Natural killer cell (primary cell): ENCODE results near the gene FTSJ1. TPM values are rescaled to one million over a fixed set of nuclear protein-coding genes. Genes with fewer than 3 reads are reported as not detected.

Experiments used
- ATAC-seq, 3 donors: fragments of 150-1000 bp in 2 of 3; fragments of 200-7000 bp in 1 of 3; cut with Tn5 transposase; 1 replicate in 1 of 3; 2 replicates in 2 of 3; pipeline ENCODE4 v1.10.0; 2021; ENCODE audit warnings: mild to moderate bottlenecking in 2 of 3, moderate library complexity in 2 of 3
- DNase-seq, 2 donors: peaks; one replicate each; pipeline versions ENCODE4 v3.0.0 to v3.0.0-alpha.2; 2013 to 2021; ENCODE audit warnings: mixed read lengths in 1 of 2
- H3K27ac ChIP-seq: one replicate; pipeline ENCODE4 v1.5.1; 2013; ENCODE audit warnings: mild to moderate bottlenecking, low read length
- H3K27me3 ChIP-seq: one replicate; pipeline ENCODE4 v1.6.1; 2013; ENCODE audit warnings: low read length; ENCODE audit not compliant: control insufficient read depth, insufficient read depth
- H3K36me3 ChIP-seq: one replicate; pipeline ENCODE4 v1.6.1; 2013; ENCODE audit warnings: low read length; ENCODE audit not compliant: control insufficient read depth, insufficient read depth
- H3K4me1 ChIP-seq: one replicate; pipeline ENCODE4 v1.6.1; 2013; ENCODE audit warnings: low read length; ENCODE audit not compliant: control insufficient read depth, insufficient read depth
- H3K4me3 ChIP-seq: one replicate; pipeline ENCODE4 v1.5.1; 2013; ENCODE audit warnings: low read length
- H3K9me3 ChIP-seq: one replicate; pipeline ENCODE4 v1.6.1; 2013; ENCODE audit warnings: low read length; ENCODE audit not compliant: control insufficient read depth, insufficient read depth
- H3K27ac Mint-ChIP-seq, 2 donors: one replicate each; pipeline ENCODE4 v1.8.0; 2022; ENCODE audit warnings: mild to moderate bottlenecking in 2 of 2, mixed read lengths in 2 of 2, moderate library complexity in 1 of 2
- H3K27me3 Mint-ChIP-seq, 2 donors: one replicate each; pipeline ENCODE4 v1.8.0; 2022; ENCODE audit warnings: low read depth in 2 of 2, mixed read lengths in 2 of 2
- H3K36me3 Mint-ChIP-seq: one replicate; pipeline ENCODE4 v1.8.0; 2022; ENCODE audit warnings: mixed read lengths
- H3K4me1 Mint-ChIP-seq, 2 donors: one replicate each; pipeline ENCODE4 v1.8.0; 2022; ENCODE audit warnings: mixed read lengths in 2 of 2
- H3K4me3 Mint-ChIP-seq: one replicate; pipeline ENCODE4 v1.8.0; 2022; ENCODE audit warnings: mild to moderate bottlenecking, moderate library complexity, mixed read lengths
- H3K9me3 Mint-ChIP-seq, 2 donors: one replicate each; pipeline ENCODE4 v1.8.0; 2022; ENCODE audit warnings: mixed read lengths in 2 of 2
- CTCF ChIP-seq: fragments of 200-600 bp; IDR thresholded peaks from one replicate; pipeline ENCODE4 v1.8.0; 2022; ENCODE audit warnings: antibody characterized with exemption
- WGBS: methylation state at CpG from one replicate; pipeline ENCODE4 v1.1.7; 2013; ENCODE audit warnings: missing lambda C conversion rate; ENCODE audit not compliant: insufficient coverage; 5-methylcytosine and 5-hydroxymethylcytosine counted together
- intact Hi-C: fragments of 100-400 bp; cut with micrococcal nuclease; formaldehyde crosslinking; loops from one replicate; pipeline ENCODE4 v1.14.2; 2022
- total RNA-seq, 4 donors: library from RNA; stranded (reverse); fragments of 120-200 nt in 1 of 4; gene quantifications; one replicate each; pipeline versions ENCODE4 v1.2.3 to v1.2.4, GENCODE V29; 2013 to 2022

Gene FTSJ1
- total RNA-seq, 3 donors from 2014 or later (not counting 1 experiment from before 2014, with no cell fraction given) = 62.4 to 75.3 (median 67.3) TPM

- ATAC-seq = peak in 1 of 3 donors; percentile 32
- Mint-ChIP-seq H3K4me3 (no peak overlapping the region), H3K36me3 (no peaks in the 10 kb centered on the region), H3K27ac (peak overlapping the region; percentile 81 to 86), H3K9me3 (no peaks in the 10 kb centered on the region), H3K4me1 (peaks cover 18 to 20% of the 10 kb centered on the region in 2 donors), H3K27me3 (no peaks in the 10 kb centered on the region)
- intact Hi-C loops = no loop called here
- no peak overlapping the region for H3K4me3 ChIP-seq
- H3K9me3 ChIP-seq = no peaks in the 10 kb centered on the region
- TF ChIP-seq CTCF = no peak
- H3K27me3 ChIP-seq = no peaks in the 10 kb centered on the region
- 84% methylated on average over 3 of the region's 3 CpGs for WGBS
- peak overlapping the region; percentile 74 for H3K27ac ChIP-seq
- peaks cover 20% of the 10 kb centered on the region for H3K4me1 ChIP-seq
- no peak for DNase-seq
- peaks cover 4% of the 10 kb centered on the region for H3K36me3 ChIP-seq
Measured at GRCh38 chrX:48488034-48488433, 12.0 kb downstream of the FTSJ1 start.

- H3K36me3 ChIP-seq = no peaks in the 10 kb centered on the region
- intact Hi-C loops = no loop called here
- no peaks in the 10 kb centered on the region for H3K27me3 ChIP-seq
- H3K9me3 Mint-ChIP-seq = no peaks in the 10 kb centered on the region
- H3K27ac Mint-ChIP-seq = no peak overlapping the region
- no peak for TF ChIP-seq CTCF
- H3K36me3 Mint-ChIP-seq = no peaks in the 10 kb centered on the region
- no peak overlapping the region for H3K4me3 ChIP-seq
- no peak overlapping the region for H3K27ac ChIP-seq
- no peaks in the 10 kb centered on the region for H3K27me3 Mint-ChIP-seq
- DNase-seq (no peak), ATAC-seq (no peak)
- H3K4me1 ChIP-seq = peaks cover 20% of the 10 kb centered on the region
- peaks cover 18 to 20% of the 10 kb centered on the region in 2 donors for H3K4me1 Mint-ChIP-seq
- 90% methylated on average over 8 of the region's 9 CpGs for WGBS
- no peaks in the 10 kb centered on the region for H3K9me3 ChIP-seq
- H3K4me3 Mint-ChIP-seq = no peak overlapping the region
Measured at GRCh38 chrX:48489296-48489695, 13.3 kb downstream of the FTSJ1 start.

DNA sequence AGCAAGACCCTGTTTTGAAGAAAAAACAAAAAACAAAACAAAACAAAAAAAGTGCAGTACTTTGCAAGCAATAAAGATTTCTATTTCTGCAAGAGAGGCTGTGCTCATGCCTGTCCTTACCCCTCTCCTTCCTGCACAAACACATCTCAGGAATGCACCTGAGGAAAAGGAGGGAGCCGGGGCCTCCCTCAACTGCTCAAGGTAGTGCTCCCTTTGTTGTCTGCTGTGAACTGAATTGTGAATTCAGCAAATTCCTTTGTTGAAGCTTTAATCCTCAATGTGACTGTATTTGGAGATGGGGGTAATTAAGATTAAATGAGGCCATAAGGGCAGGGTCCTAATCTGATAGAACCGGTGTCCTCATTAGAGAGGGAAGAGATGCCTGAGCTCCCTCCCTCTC is 13.9 kb downstream of the FTSJ1 start:
- Histone ChIP-seq H3K27me3 (no peaks in the 10 kb centered on the region), H3K4me1 (peaks cover 20% of the 10 kb centered on the region), H3K9me3 (no peaks in the 10 kb centered on the region), H3K27ac (no peak overlapping the region), H3K36me3 (no peaks in the 10 kb centered on the region), H3K4me3 (no peak overlapping the region)
- Mint-ChIP-seq H3K9me3 (no peaks in the 10 kb centered on the region), H3K27me3 (no peaks in the 10 kb centered on the region), H3K36me3 (no peaks in the 10 kb centered on the region), H3K4me1 (peaks cover 18 to 20% of the 10 kb centered on the region in 2 donors), H3K27ac (no peak overlapping the region), H3K4me3 (no peak overlapping the region)
- no peak for ATAC-seq
- intact Hi-C loops = no loop called here
- DNase-seq = no peak
- 100% methylated on average over 2 of the region's 2 CpGs for WGBS
- TF ChIP-seq CTCF = no peak

DNA sequence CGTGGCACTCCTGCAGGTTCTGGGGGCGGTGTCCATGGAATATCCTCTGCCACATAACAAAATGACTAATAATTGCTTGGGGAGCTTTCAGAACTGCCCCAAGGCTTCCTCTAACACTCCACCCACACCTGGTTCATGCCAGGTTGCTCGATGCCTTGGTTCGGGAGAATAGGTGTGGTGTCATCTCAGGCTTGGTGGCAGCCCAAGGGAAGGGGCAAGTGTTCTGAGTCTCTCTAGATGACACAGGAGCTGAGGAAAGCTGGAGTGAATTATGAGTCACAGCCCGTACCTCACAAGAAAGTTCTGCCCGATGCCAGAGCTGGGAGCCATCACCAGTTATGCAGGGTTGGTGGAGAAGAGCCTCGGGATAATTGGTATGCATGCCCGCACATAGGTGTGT is 14.7 kb downstream of the FTSJ1 start:
- ATAC-seq = no peak
- H3K27ac ChIP-seq = no peak overlapping the region
- no peak for DNase-seq
- no peak for TF ChIP-seq CTCF
- H3K27me3 ChIP-seq = no peaks in the 10 kb centered on the region
- intact Hi-C loops = no loop called here
- H3K9me3 Mint-ChIP-seq = no peaks in the 10 kb centered on the region
- H3K36me3 ChIP-seq = no peaks in the 10 kb centered on the region
- no peak overlapping the region for H3K4me3 ChIP-seq
- peaks cover 18 to 20% of the 10 kb centered on the region in 2 donors for H3K4me1 Mint-ChIP-seq
- H3K27ac Mint-ChIP-seq = no peak overlapping the region
- peaks cover 20% of the 10 kb centered on the region for H3K4me1 ChIP-seq
- H3K4me3 Mint-ChIP-seq = no peak overlapping the region
- no peaks in the 10 kb centered on the region for H3K27me3 Mint-ChIP-seq
- no peaks in the 10 kb centered on the region for H3K9me3 ChIP-seq
- 91% methylated on average over 8 of the region's 8 CpGs for WGBS
- no peaks in the 10 kb centered on the region for H3K36me3 Mint-ChIP-seq
